Stimulated activated naive CD8-positive, alpha-beta T cell treated with anti-CD3 and anti-CD28 coated beads, Interleukin-15, Interleukin-2, amounts not matched to agents 100 U/mL and 50 U/mL, for 24 hours (primary cell): ENCODE data around the gene LEAP2.
"Not testable (repeated sequence)": the region's sequence is repeated elsewhere in the genome, so short reads cannot be mapped to it uniquely, and the experiment has no call there.

ENCODE experiments used
- ATAC-seq: fragments of 150-1000 bp; cut with Tn5 transposase; one replicate; pipeline ENCODE4 v1.10.0; 2021
- DNase-seq: peaks from one replicate; pipeline ENCODE4 v3.0.0; 2021

LEAP2 gene

GRCh38 chr5:132840896-132841295 is 32.6 kb upstream of the LEAP2 start:
- ATAC-seq (no peak), DNase-seq (no peak)

- DNase-seq (no peak), ATAC-seq (no peak)
Measured at GRCh38 chr5:132841305-132841704, 32.2 kb upstream of the LEAP2 start.

GRCh38 chr5:132848270-132848669 is 25.2 kb upstream of the LEAP2 start:
- ATAC-seq (no peak), DNase-seq (no peak)

GRCh38 chr5:132849347-132849746 is 24.1 kb upstream of the LEAP2 start:
- ATAC-seq (no peak), DNase-seq (no peak)

- ATAC-seq, result no peak
- DNase-seq, result no peak
Measured at GRCh38 chr5:132850066-132850465, 23.4 kb upstream of the LEAP2 start.

GRCh38 chr5:132853323-132853722 is 20.1 kb upstream of the LEAP2 start:
- DNase-seq, result no peak
- ATAC-seq, result no peak

- no peak for DNase-seq
- no peak for ATAC-seq
Measured at GRCh38 chr5:132853790-132854189, 19.7 kb upstream of the LEAP2 start.

GRCh38 chr5:132854301-132854700 is 19.2 kb upstream of the LEAP2 start:
- no peak for DNase-seq
- no peak for ATAC-seq

- not testable (repeated sequence) for ATAC-seq, DNase-seq
Measured at GRCh38 chr5:132854992-132855391, 18.5 kb upstream of the LEAP2 start.

- DNase-seq, result no peak
- no peak for ATAC-seq
Measured at GRCh38 chr5:132856011-132856410, 17.5 kb upstream of the LEAP2 start.

- ATAC-seq (no peak), DNase-seq (no peak)
Measured at GRCh38 chr5:132859889-132860437, 13.5 kb upstream of the LEAP2 start.

GRCh38 chr5:132860742-132861141 is 12.7 kb upstream of the LEAP2 start:
- no peak for ATAC-seq

GRCh38 chr5:132865668-132866341 is 7.7 kb upstream of the LEAP2 start:
- DNase-seq, result no peak

More at GRCh38 chr5:132860742-132861141, 12.7 kb upstream of the LEAP2 start:
- no peak for DNase-seq

GRCh38 chr5:132866342-132867045 is 7.0 kb upstream of the LEAP2 start, which contains the start of the genes GDF9 and UQCRQ:
Gene GDF9, minus strand, starts transcription at chr5:132866469. Its CDS starts 1,936 bp downstream, at chr5:132864533.
Gene UQCRQ, plus strand, starts transcription at chr5:132866642. Its CDS starts 240 bp downstream, at chr5:132866882.
- DNase-seq, result peak; percentile 91
- ATAC-seq, result peak; percentile 100

More at GRCh38 chr5:132865668-132866341, 7.7 kb upstream of the LEAP2 start:
- peak; percentile 35 for ATAC-seq

- no peak for ATAC-seq
- no peak for DNase-seq
Measured at GRCh38 chr5:132867046-132867451, 6.4 kb upstream of the LEAP2 start.

- ATAC-seq (no peak), DNase-seq (no peak)
Measured at GRCh38 chr5:132868754-132869153, 4.7 kb upstream of the LEAP2 start.

GRCh38 chr5:132870801-132871200 is 2.7 kb upstream of the LEAP2 start:
- ATAC-seq (no peak), DNase-seq (no peak)

- DNase-seq (no peak), ATAC-seq (no peak)
Measured at GRCh38 chr5:132871459-132872284, 1.8 kb upstream of the LEAP2 start.

GRCh38 chr5:132872788-132873118 is 715 bp upstream of the LEAP2 start:
- DNase-seq (no peak), ATAC-seq (no peak)

GRCh38 chr5:132873930-132874271 is 433 bp downstream of the LEAP2 start:
- no peak for ATAC-seq
- no peak for DNase-seq

- no peak for ATAC-seq
- no peak for DNase-seq
Measured at GRCh38 chr5:132876020-132876759, 2.7 kb downstream of the LEAP2 start.

GRCh38 chr5:132877466-132877865 is 4.0 kb downstream of the LEAP2 start:
- ATAC-seq (no peak), DNase-seq (no peak)
